HepG2 (cell line): ENCODE results near the gene SERTAD3. TPM values are rescaled to one million over a fixed set of nuclear protein-coding genes. Genes with fewer than 3 reads are reported as not detected.

Experiments
- ATF7 ChIP-seq, 2 experiments: fragments of 450-650 bp in 1 of 2; sonication (generic) in 1 of 2; formaldehyde crosslinking in 1 of 2; IDR thresholded peaks; 2 replicates each; pipeline versions ENCODE4 v1.4.0 to v1.6.1; 2016 to 2020; ENCODE audit warnings: antibody characterized with exemption in 1 of 2, mild to moderate bottlenecking in 1 of 2, missing genetic modification reagents in 1 of 2
- FOXO4 ChIP-seq: sonication (generic); formaldehyde crosslinking; conservative IDR thresholded peaks from 2 replicates; pipeline ENCODE4 v1.8.1; 2023; ENCODE audit warnings: missing genetic modification reagents
- HNF1A ChIP-seq, 2 experiments: sonication (generic) in 1 of 2; formaldehyde crosslinking in 1 of 2; IDR thresholded peaks; 2 replicates each; pipeline versions ENCODE4 v1.4.0 to v1.6.1; 2016 to 2020; ENCODE audit warnings: borderline replicate concordance in 1 of 2, low read depth in 1 of 2, mild to moderate bottlenecking in 1 of 2, missing genetic modification reagents in 1 of 2
- MTF1 ChIP-seq: sonication (generic); formaldehyde crosslinking; IDR thresholded peaks from 2 replicates; pipeline ENCODE4 v1.5.0; 2020; ENCODE audit warnings: missing genetic modification reagents
- NFRKB ChIP-seq: fragments of 450-650 bp; IDR thresholded peaks from 2 replicates; pipeline ENCODE4 v1.6.1; 2017
- NKX3-1 ChIP-seq: sonication (generic); formaldehyde crosslinking; IDR thresholded peaks from 2 replicates; pipeline ENCODE4 v1.5.0; 2020; ENCODE audit warnings: missing genetic modification reagents
- REXO4 ChIP-seq: sonication (generic); formaldehyde crosslinking; IDR thresholded peaks from 2 replicates; pipeline ENCODE4 v1.8.0; 2022; ENCODE audit warnings: missing genetic modification reagents, mild to moderate bottlenecking, borderline replicate concordance
- THAP7 ChIP-seq: sonication (generic); formaldehyde crosslinking; IDR thresholded peaks from 2 replicates; pipeline ENCODE4 v1.8.1; 2023; ENCODE audit warnings: mild to moderate bottlenecking, missing genetic modification reagents
- ZBTB26 ChIP-seq: IDR thresholded peaks from 2 replicates; pipeline ENCODE4 v1.6.1; 2016; ENCODE audit warnings: missing compliant biosample characterization, missing genetic modification reagents, borderline replicate concordance
- ZNF263 ChIP-seq: sonication (generic); formaldehyde crosslinking; IDR thresholded peaks from 2 replicates; pipeline ENCODE4 v1.4.0; 2020; ENCODE audit warnings: missing genetic modification reagents
- ZNF503 ChIP-seq: sonication (generic); formaldehyde crosslinking; IDR thresholded peaks from 2 replicates; pipeline ENCODE4 v1.4.0; 2020; ENCODE audit warnings: missing genetic modification reagents
- ZNF513 ChIP-seq: sonication (generic); formaldehyde crosslinking; conservative IDR thresholded peaks from 2 replicates; pipeline ENCODE4 v1.5.0; 2020; ENCODE audit warnings: missing genetic modification reagents
- ZNF546 ChIP-seq: sonication (generic); formaldehyde crosslinking; conservative IDR thresholded peaks from 2 replicates; pipeline ENCODE4 v1.8.1; 2023; ENCODE audit warnings: mild to moderate bottlenecking, missing genetic modification reagents
- ZNF7 ChIP-seq: IDR thresholded peaks from 2 replicates; pipeline ENCODE4 v1.6.1; 2016; ENCODE audit warnings: missing biosample characterization, missing genetic modification reagents
- ZSCAN9 ChIP-seq: IDR thresholded peaks from 2 replicates; pipeline ENCODE4 v1.6.1; 2016; ENCODE audit warnings: borderline replicate concordance
- polyA plus RNA-seq, 8 experiments: library from polyadenylated mRNA; depleted of rRNA in 3 of 8; stranded (reverse) in 7 of 8; unstranded in 1 of 8; fragments of >200 nt; fragmentation: Illumina TruSeq in 4 of 8; extraction: Trizol in 4 of 8; gene quantifications; 2 replicates each; pipeline versions ENCODE4 v1.2.1 to v1.2.3, GENCODE V29; 2011 to 2016; ENCODE audit warnings: low read depth in 4 of 8, missing spikeins in 1 of 8, mixed read lengths in 1 of 8; ENCODE audit not compliant: insufficient read depth in 1 of 8
- total RNA-seq, 5 experiments: library from RNA; depleted of rRNA; stranded (reverse); fragments of >200 nt; fragmentation: Illumina TruSeq; extraction: Trizol; gene quantifications; 2 replicates each; pipeline ENCODE4 v1.2.3, GENCODE V29; 2016; ENCODE audit warnings: low read depth in 1 of 5

The SERTAD3 gene
- total and polyA plus RNA-seq, 2 of the 13 experiments (the other 11 are each of a cell fraction or from before 2014, with no cell fraction given), result 9.6 to 16.9 TPM

- TF ChIP-seq ATF7 (IDR thresholded peaks at IDR 0.05) (no peak), ATF7 (CRISPR knock-in tag; IDR thresholded peaks at IDR 0.05) (peak; percentile 24; the same call in 1 of the 2 replicates), THAP7 (0 out of 2 replicates have a peak, but pooled peaks have one; percentile 61), NKX3-1 (CRISPR knock-in tag) (0 out of 2 replicates have a peak, but pooled peaks have one; percentile 60), HNF1A (IDR thresholded peaks at IDR 0.05; ENCODE audit: low read depth) (no peak), HNF1A (CRISPR knock-in tag; IDR thresholded peaks at IDR 0.05; ENCODE audit: borderline replicate concordance) (no peak; the same call in 1 of the 2 replicates), ZNF7 (CRISPR knock-in tag) (no peak), ZBTB26 (no peak), REXO4 (CRISPR knock-in tag) (0 out of 2 replicates have a peak, but pooled peaks have one; percentile 56), ZSCAN9 (no peak), ZNF513 (CRISPR knock-in tag) (0 out of 2 replicates have a peak, but pooled peaks have one; percentile 44), ZNF503 (CRISPR knock-in tag) (no peak; the same call in 1 of the 2 replicates), FOXO4 (CRISPR knock-in tag) (0 out of 2 replicates have a peak, but pooled peaks have one; percentile 28), ZNF546 (CRISPR knock-in tag) (peak; percentile 53; the same call in 1 of the 2 replicates), ZNF263 (CRISPR knock-in tag) (no peak; the same call in 1 of the 2 replicates), MTF1 (no peak), NFRKB (no peak)
Measured at GRCh38 chr19:40420766-40421765, 23.1 kb downstream of the SERTAD3 start (continued).
